Esophagus muscularis mucosa (tissue), 4 donors: ENCODE results near the gene PGM2.

Source experiments
- CTCF ChIP-seq, 3 experiments: fragments of 200-600 bp in 2 of 3; fragments of 450-650 bp in 1 of 3; sonication (generic) in 2 of 3; IDR thresholded peaks; one replicate each; pipeline ENCODE4 v1.5.1; 2017 to 2019; ENCODE audit warnings: antibody characterized with exemption in 3 of 3, mild to moderate bottlenecking in 2 of 3, moderate library complexity in 1 of 3
- EP300 ChIP-seq: sonication (generic); formaldehyde crosslinking; IDR thresholded peaks from one replicate; pipeline ENCODE4 v1.6.1; 2017; ENCODE audit warnings: antibody characterized with exemption
- POLR2A ChIP-seq: fragments of 450-650 bp; IDR thresholded peaks from one replicate; pipeline ENCODE4 v1.6.1; 2017; ENCODE audit warnings: antibody characterized with exemption, moderate library complexity, mild to moderate bottlenecking, low read depth
- POLR2AphosphoS5 ChIP-seq, 2 donors: sonication (generic); formaldehyde crosslinking; IDR thresholded peaks; one replicate each; pipeline ENCODE4 v1.6.1; 2017; ENCODE audit warnings: antibody characterized with exemption in 2 of 2

GRCh38 chr4:37876156-37876555, 49.7 kb downstream of the PGM2 start:
- no peak for TF ChIP-seq CTCF (IDR thresholded peaks at IDR 0.05)
- TF ChIP-seq EP300, result no peak
- no peak for TF ChIP-seq POLR2A
- no peak for TF ChIP-seq POLR2AphosphoS5 (IDR thresholded peaks at IDR 0.05)
